HS-5 (cell line): ENCODE data around the gene LRFN2.

ENCODE experiments used
- DNase-seq: peaks from one replicate; pipeline ENCODE4 v3.0.0-alpha.2; 2012; ENCODE audit warnings: low read depth

The LRFN2 gene

GRCh38 chr6:40378725-40379074 lies 208.5 kb downstream of the LRFN2 start:
- DNase-seq: no peak

- no peak for DNase-seq
Observed at GRCh38 chr6:40378071-40378724, 209.0 kb downstream of the LRFN2 start.

- DNase-seq: no peak
Observed at GRCh38 chr6:40377173-40377806, 209.9 kb downstream of the LRFN2 start.

GRCh38 chr6:40376113-40376650 lies 211.0 kb downstream of the LRFN2 start:
- no peak for DNase-seq

GRCh38 chr6:40373267-40373666 lies 213.9 kb downstream of the LRFN2 start:
- DNase-seq: no peak

- DNase-seq: no peak
Observed at GRCh38 chr6:40371621-40372020, 215.5 kb downstream of the LRFN2 start.

- DNase-seq: no peak
Observed at GRCh38 chr6:40371095-40371494, 216.1 kb downstream of the LRFN2 start.

GRCh38 chr6:40369891-40370290 lies 217.3 kb downstream of the LRFN2 start:
- no peak for DNase-seq

GRCh38 chr6:40369042-40369441 lies 218.1 kb downstream of the LRFN2 start:
- no peak for DNase-seq

- no peak for DNase-seq
Observed at GRCh38 chr6:40362859-40363258, 224.3 kb downstream of the LRFN2 start.

GRCh38 chr6:40359808-40360207 lies 227.4 kb downstream of the LRFN2 start:
- no peak for DNase-seq

- no peak for DNase-seq
Observed at GRCh38 chr6:40358473-40359460, 228.4 kb downstream of the LRFN2 start.

GRCh38 chr6:40356242-40356910 lies 230.8 kb downstream of the LRFN2 start:
- DNase-seq: no peak

- DNase-seq: no peak
Observed at GRCh38 chr6:40355532-40355931, 231.6 kb downstream of the LRFN2 start.

GRCh38 chr6:40355066-40355465 lies 232.1 kb downstream of the LRFN2 start:
- DNase-seq: no peak

- DNase-seq: no peak
Observed at GRCh38 chr6:40353967-40354452, 233.2 kb downstream of the LRFN2 start.

GRCh38 chr6:40353197-40353966 lies 233.8 kb downstream of the LRFN2 start:
- no peak for DNase-seq

- DNase-seq: no peak
Observed at GRCh38 chr6:40352527-40353170, 234.5 kb downstream of the LRFN2 start.

- DNase-seq: no peak
Observed at GRCh38 chr6:40352006-40352405, 235.2 kb downstream of the LRFN2 start.

GRCh38 chr6:40350747-40351217 lies 236.4 kb downstream of the LRFN2 start:
- DNase-seq: no peak
